Natural killer cell treated with Interleukin-12 subunit alpha and Interleukin-12 subunit beta and Interleukin-15 and Interleukin-18, amount 100 ng/mL, for 72 hours (primary cell): ENCODE measurements around the gene PHLDA3. TPM values are rescaled to one million over a fixed set of nuclear protein-coding genes. Genes with fewer than 3 reads are reported as not detected.
"Not testable (repeated sequence)": the region's sequence is repeated elsewhere in the genome, so short reads cannot be mapped to it uniquely, and the experiment has no call there.

ENCODE experiments used
- ATAC-seq, 2 donors: fragments of 150-1000 bp; cut with Tn5 transposase in 1 of 2; sonication (Bioruptor Pico), chemical (Tn5 transposase) in 1 of 2; 2 replicates each; pipeline ENCODE4 v1.10.0; 2021
- DNase-seq: peaks from one replicate; pipeline ENCODE4 v3.0.0; 2022; ENCODE audit warnings: low spot score
- H3K27ac Mint-ChIP-seq, 2 donors: 1 replicate in 1 of 2; 2 replicates in 1 of 2; pipeline ENCODE4 v1.8.0; 2022; ENCODE audit warnings: mixed read lengths in 2 of 2, mild to moderate bottlenecking in 1 of 2, moderate library complexity in 1 of 2
- H3K27me3 Mint-ChIP-seq, 2 donors: 1 replicate in 1 of 2; 2 replicates in 1 of 2; pipeline ENCODE4 v1.8.0; 2022; ENCODE audit warnings: mixed read lengths in 2 of 2
- H3K36me3 Mint-ChIP-seq: one replicate; pipeline ENCODE4 v1.8.0; 2022; ENCODE audit warnings: mixed read lengths
- H3K4me1 Mint-ChIP-seq, 2 donors: 1 replicate in 1 of 2; 2 replicates in 1 of 2; pipeline ENCODE4 v1.8.0; 2022; ENCODE audit warnings: low read depth in 2 of 2, mixed read lengths in 2 of 2, mild to moderate bottlenecking in 1 of 2
- H3K4me3 Mint-ChIP-seq: one replicate; pipeline ENCODE4 v1.8.0; 2022; ENCODE audit warnings: mixed read lengths
- H3K9me3 Mint-ChIP-seq: 2 replicates; pipeline ENCODE4 v1.8.0; 2022; ENCODE audit warnings: mixed read lengths
- total RNA-seq, 2 donors: library from RNA; stranded (reverse); gene quantifications; one replicate each; pipeline ENCODE4 v1.2.3, GENCODE V29; 2022

PHLDA3 gene
- total RNA-seq, 2 donors from 2014 or later: 2.7 to 3.3 TPM

GRCh38 chr1:201487742-201488141, 18.8 kb upstream of the PHLDA3 start:
- Mint-ChIP-seq H3K36me3 (no peaks in the 10 kb centered on the region), H3K4me1 (peaks cover 8 to 9% of the 10 kb centered on the region in 2 donors), H3K27ac (no peak overlapping the region), H3K4me3 (no peak overlapping the region), H3K9me3 (no peaks in the 10 kb centered on the region), H3K27me3 (no peaks in the 10 kb centered on the region)
- DNase-seq: no peak
- ATAC-seq: no peak

- Mint-ChIP-seq H3K27me3 (peaks cover 0 to 1% of the 10 kb centered on the region in 2 donors), H3K4me1 (peaks cover 7 to 10% of the 10 kb centered on the region in 2 donors), H3K27ac (no peak overlapping the region), H3K9me3 (no peaks in the 10 kb centered on the region), H3K36me3 (no peaks in the 10 kb centered on the region), H3K4me3 (no peak overlapping the region)
- DNase-seq: no peak
- ATAC-seq: no peak
Measured at GRCh38 chr1:201486187-201486586, 17.2 kb upstream of the PHLDA3 start.

GRCh38 chr1:201485184-201485774, 16.3 kb upstream of the PHLDA3 start:
- DNase-seq: no peak
- H3K4me1 Mint-ChIP-seq: peaks cover 11 to 13% of the 10 kb centered on the region in 2 donors
- H3K9me3 Mint-ChIP-seq: no peaks in the 10 kb centered on the region
- ATAC-seq: no peak
- H3K36me3 Mint-ChIP-seq: no peaks in the 10 kb centered on the region
- H3K27ac Mint-ChIP-seq: no peak overlapping the region
- H3K4me3 Mint-ChIP-seq: no peak overlapping the region
- peaks cover 0 to 6% of the 10 kb centered on the region in 2 donors for H3K27me3 Mint-ChIP-seq

GRCh38 chr1:201483373-201483949, 14.5 kb upstream of the PHLDA3 start:
- Mint-ChIP-seq H3K36me3 (no peaks in the 10 kb centered on the region), H3K4me1 (peaks cover 11 to 13% of the 10 kb centered on the region in 2 donors), H3K4me3 (no peak overlapping the region), H3K9me3 (no peaks in the 10 kb centered on the region), H3K27ac (no peak overlapping the region), H3K27me3 (peaks cover 0 to 11% of the 10 kb centered on the region in 2 donors)
- DNase-seq: no peak
- ATAC-seq: no peak

- no peak for ATAC-seq
- peak overlapping the region; percentile 20 for H3K4me3 Mint-ChIP-seq
- peaks cover 0 to 11% of the 10 kb centered on the region in 2 donors for H3K27me3 Mint-ChIP-seq
Measured at GRCh38 chr1:201482755-201483154, 13.8 kb upstream of the PHLDA3 start.

GRCh38 chr1:201481761-201482493, 12.9 kb upstream of the PHLDA3 start:
- peak; percentile 74 for DNase-seq
- Mint-ChIP-seq H3K4me3 (peak overlapping the region; percentile 47), H3K36me3 (no peaks in the 10 kb centered on the region), H3K27ac (no peak overlapping the region), H3K27me3 (peaks cover 5 to 17% of the 10 kb centered on the region in 2 donors), H3K9me3 (no peaks in the 10 kb centered on the region), H3K4me1 (peaks cover 11 to 13% of the 10 kb centered on the region in 2 donors)
- ATAC-seq: peak; percentile 86 to 88

More at GRCh38 chr1:201482755-201483154, 13.8 kb upstream of the PHLDA3 start:
- Mint-ChIP-seq H3K4me1 (peaks cover 11 to 13% of the 10 kb centered on the region in 2 donors), H3K27ac (no peak overlapping the region), H3K9me3 (no peaks in the 10 kb centered on the region), H3K36me3 (no peaks in the 10 kb centered on the region)
- no peak for DNase-seq

GRCh38 chr1:201481004-201481380, 12.0 kb upstream of the PHLDA3 start:
- DNase-seq: no peak
- Mint-ChIP-seq H3K4me3 (peak overlapping the region; percentile 47), H3K27ac (no peak overlapping the region), H3K4me1 (peaks cover 11 to 13% of the 10 kb centered on the region in 2 donors), H3K36me3 (no peaks in the 10 kb centered on the region), H3K9me3 (no peaks in the 10 kb centered on the region), H3K27me3 (peaks cover 5 to 17% of the 10 kb centered on the region in 2 donors)
- no peak for ATAC-seq

GRCh38 chr1:201480231-201481003, 11.4 kb upstream of the PHLDA3 start:
- Mint-ChIP-seq H3K9me3 (no peaks in the 10 kb centered on the region), H3K4me1 (peaks cover 11 to 13% of the 10 kb centered on the region in 2 donors), H3K36me3 (no peaks in the 10 kb centered on the region), H3K27ac (no peak overlapping the region), H3K4me3 (peak overlapping the region; percentile 47), H3K27me3 (peaks cover 5 to 17% of the 10 kb centered on the region in 2 donors)
- ATAC-seq (peak; percentile 57 to 59), DNase-seq (no peak)

- ATAC-seq (no peak), DNase-seq (no peak)
- H3K36me3 Mint-ChIP-seq: no peaks in the 10 kb centered on the region
- H3K27me3 Mint-ChIP-seq: peaks cover 6 to 17% of the 10 kb centered on the region in 2 donors
- no peaks in the 10 kb centered on the region for H3K9me3 Mint-ChIP-seq
- peaks cover 11 to 13% of the 10 kb centered on the region in 2 donors for H3K4me1 Mint-ChIP-seq
- H3K4me3 Mint-ChIP-seq: no peak overlapping the region
- no peak overlapping the region for H3K27ac Mint-ChIP-seq
Measured at GRCh38 chr1:201479201-201479730, 10.3 kb upstream of the PHLDA3 start.

GRCh38 chr1:201478666-201479065, 9.7 kb upstream of the PHLDA3 start:
- H3K36me3 Mint-ChIP-seq, H3K4me3 Mint-ChIP-seq, H3K9me3 Mint-ChIP-seq, DNase-seq, ATAC-seq, H3K27ac Mint-ChIP-seq: not testable (repeated sequence)
- Mint-ChIP-seq H3K4me1 (peaks cover 11 to 13% of the 10 kb centered on the region in 2 donors), H3K27me3 (peaks cover 12 to 17% of the 10 kb centered on the region in 2 donors)

- peaks cover 6 to 8% of the 10 kb centered on the region in 2 donors for H3K4me1 Mint-ChIP-seq
- H3K36me3 Mint-ChIP-seq: no peaks in the 10 kb centered on the region
- no peak for DNase-seq
- no peak for ATAC-seq
- peaks cover 21 to 26% of the 10 kb centered on the region in 2 donors for H3K27me3 Mint-ChIP-seq
- no peaks in the 10 kb centered on the region for H3K9me3 Mint-ChIP-seq
- no peak overlapping the region for H3K4me3 Mint-ChIP-seq
- no peak overlapping the region for H3K27ac Mint-ChIP-seq
Measured at GRCh38 chr1:201476670-201477344, 7.8 kb upstream of the PHLDA3 start.

GRCh38 chr1:201475915-201476669, 7.1 kb upstream of the PHLDA3 start:
- H3K27ac Mint-ChIP-seq: no peak overlapping the region
- no peak for ATAC-seq

More at GRCh38 chr1:201475915-201476669, 7.1 kb upstream of the PHLDA3 start:
- no peaks in the 10 kb centered on the region for H3K36me3 Mint-ChIP-seq
- H3K4me3 Mint-ChIP-seq: no peak overlapping the region
- no peak for DNase-seq
- no peaks in the 10 kb centered on the region for H3K9me3 Mint-ChIP-seq
- H3K4me1 Mint-ChIP-seq: peaks cover 4 to 5% of the 10 kb centered on the region in 2 donors
- peaks cover 21 to 31% of the 10 kb centered on the region in 2 donors for H3K27me3 Mint-ChIP-seq
